Stimulated activated CD4-positive, alpha-beta T cell treated with anti-CD3 and anti-CD28 coated beads, Interleukin-2, amount 100 ng/mL, for 48 hours (primary cell): ENCODE data around the gene LCN1.

Experiments
- DNase-seq, 2 donors: peaks; one replicate each; pipeline ENCODE4 v3.0.0-alpha.2; 2020

LCN1 gene

GRCh38 chr9:135520916-135521607, at the start of gene LCN1:
LCN1 (plus strand) TSS chr9:135521440; CDS start chr9:135521498, 58 bp downstream.
- DNase-seq: no peak

- no peak for DNase-seq
These were observed 49.2 kb upstream of the LCN1 start for GRCh38 chr9:135471791-135472640.

- no peak for DNase-seq
These were observed 47.2 kb upstream of the LCN1 start for GRCh38 chr9:135473972-135474543.

GRCh38 chr9:135474915-135475314, 46.3 kb upstream of the LCN1 start:
- DNase-seq: peak; percentile 16 to 20

GRCh38 chr9:135476561-135477355, 44.5 kb upstream of the LCN1 start:
- DNase-seq: no peak

- DNase-seq: no peak
These were observed 43.0 kb upstream of the LCN1 start for GRCh38 chr9:135478191-135478590.

- no peak for DNase-seq
These were observed 42.3 kb upstream of the LCN1 start for GRCh38 chr9:135478829-135479468.

- no peak for DNase-seq
These were observed 41.7 kb upstream of the LCN1 start, which contains the start of gene PPP1R26 for GRCh38 chr9:135479469-135480052. PPP1R26 (plus strand) TSS chr9:135479782; CDS start chr9:135484511, 4,729 bp downstream.

GRCh38 chr9:135480071-135480939, 40.9 kb upstream of the LCN1 start:
- no peak for DNase-seq

GRCh38 chr9:135480940-135481310, 40.3 kb upstream of the LCN1 start:
- DNase-seq: no peak

- DNase-seq: no peak
These were observed 39.1 kb upstream of the LCN1 start for GRCh38 chr9:135482015-135482754.

- no peak for DNase-seq
These were observed 36.6 kb upstream of the LCN1 start for GRCh38 chr9:135484460-135485277.

GRCh38 chr9:135485385-135485784, 35.9 kb upstream of the LCN1 start:
- no peak for DNase-seq

- no peak for DNase-seq
These were observed 35.4 kb upstream of the LCN1 start for GRCh38 chr9:135485832-135486231.

GRCh38 chr9:135486267-135487065, 34.8 kb upstream of the LCN1 start:
- DNase-seq: no peak

GRCh38 chr9:135487281-135488012, 33.8 kb upstream of the LCN1 start:
- DNase-seq: no peak

GRCh38 chr9:135488013-135488330, 33.3 kb upstream of the LCN1 start:
- DNase-seq: no peak

- no peak for DNase-seq
These were observed 32.7 kb upstream of the LCN1 start for GRCh38 chr9:135488527-135488926.
